IPS-NIHi7 (cell line): ENCODE results near the gene CA5A.

Experiments
- DNase-seq: peaks from one replicate; pipeline ENCODE4 v3.0.0; 2012; ENCODE audit warnings: mixed read lengths; ENCODE audit errors: extremely low spot score

CA5A gene

DNA sequence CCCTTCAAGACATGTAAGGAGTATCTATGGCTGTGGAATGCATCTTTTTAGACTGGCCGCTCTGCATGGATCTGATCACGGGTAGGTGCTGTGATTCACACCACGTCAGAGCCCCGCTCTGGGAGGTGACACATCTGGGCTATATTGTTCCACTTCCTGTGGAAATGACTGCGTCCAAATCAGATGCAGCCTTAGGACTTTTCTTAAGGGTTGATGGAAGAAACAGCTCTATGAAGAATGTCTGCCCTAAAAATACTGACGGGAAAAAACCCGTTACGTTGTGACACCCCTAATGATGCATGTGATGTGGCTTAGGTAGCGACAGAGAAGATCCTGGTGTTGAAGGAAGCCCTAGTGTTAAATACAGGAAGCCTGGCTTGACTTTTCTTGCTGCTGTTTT lies 27.1 kb upstream of the CA5A start:
- DNase-seq, result no peak

DNA sequence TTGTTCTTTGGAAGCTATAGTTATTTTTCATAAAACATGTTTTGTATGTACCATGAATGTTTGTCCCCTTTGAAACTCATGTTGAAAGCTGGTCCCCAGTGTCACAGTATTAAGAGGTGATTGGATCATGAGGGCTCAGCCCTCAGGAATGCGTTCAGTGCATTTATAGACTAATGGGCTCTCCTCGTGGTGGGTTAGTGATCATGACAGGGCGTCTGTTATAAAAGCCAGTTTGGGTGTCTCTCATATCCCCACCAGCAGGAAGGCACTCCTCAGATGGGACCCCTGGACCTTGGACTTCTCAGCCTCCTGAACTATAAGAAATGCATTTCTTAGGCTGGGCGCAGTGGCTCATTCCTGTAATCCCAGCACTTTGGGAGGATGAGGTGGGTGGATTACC lies 25.3 kb upstream of the CA5A start:
- no peak for DNase-seq

DNA sequence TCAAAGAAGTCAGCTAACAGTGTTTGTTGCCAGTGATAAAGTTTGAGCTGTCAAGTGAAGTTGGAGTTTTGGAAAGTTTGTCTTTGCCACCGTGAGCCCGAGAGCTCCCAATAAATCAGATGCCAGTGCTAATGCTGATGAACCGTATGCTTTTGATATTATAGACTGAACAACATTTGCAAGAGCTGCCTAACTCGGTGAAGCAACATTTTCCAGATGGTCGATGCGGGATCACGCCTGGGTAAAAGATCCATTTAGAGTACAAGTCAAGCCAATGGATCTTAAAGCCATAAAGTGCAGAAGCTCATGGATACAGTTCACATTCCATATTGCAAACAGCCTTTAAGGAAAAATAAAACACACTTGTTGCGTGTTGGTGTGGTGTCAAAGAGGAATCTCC lies 24.5 kb upstream of the CA5A start:
- no peak for DNase-seq

DNA sequence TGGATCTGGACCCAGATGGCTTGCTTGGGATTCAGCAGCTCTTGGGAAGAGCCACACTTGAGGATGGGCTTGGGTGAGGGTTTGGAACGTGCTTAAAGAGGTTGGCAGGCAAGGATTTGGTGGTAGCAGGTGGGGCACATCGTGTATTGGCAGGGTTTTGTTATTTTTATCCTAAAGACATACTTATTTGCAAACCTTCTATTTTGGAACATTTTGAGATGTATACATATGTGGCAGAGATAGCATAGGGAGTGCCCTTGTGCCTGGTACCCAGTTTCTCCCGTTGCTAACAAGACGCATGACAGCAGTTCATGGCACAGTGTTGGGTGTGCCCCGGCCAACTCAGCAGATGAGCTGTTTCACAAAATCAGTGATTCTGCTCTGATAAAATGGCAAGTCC lies 24.0 kb upstream of the CA5A start:
- DNase-seq, result no peak

DNA sequence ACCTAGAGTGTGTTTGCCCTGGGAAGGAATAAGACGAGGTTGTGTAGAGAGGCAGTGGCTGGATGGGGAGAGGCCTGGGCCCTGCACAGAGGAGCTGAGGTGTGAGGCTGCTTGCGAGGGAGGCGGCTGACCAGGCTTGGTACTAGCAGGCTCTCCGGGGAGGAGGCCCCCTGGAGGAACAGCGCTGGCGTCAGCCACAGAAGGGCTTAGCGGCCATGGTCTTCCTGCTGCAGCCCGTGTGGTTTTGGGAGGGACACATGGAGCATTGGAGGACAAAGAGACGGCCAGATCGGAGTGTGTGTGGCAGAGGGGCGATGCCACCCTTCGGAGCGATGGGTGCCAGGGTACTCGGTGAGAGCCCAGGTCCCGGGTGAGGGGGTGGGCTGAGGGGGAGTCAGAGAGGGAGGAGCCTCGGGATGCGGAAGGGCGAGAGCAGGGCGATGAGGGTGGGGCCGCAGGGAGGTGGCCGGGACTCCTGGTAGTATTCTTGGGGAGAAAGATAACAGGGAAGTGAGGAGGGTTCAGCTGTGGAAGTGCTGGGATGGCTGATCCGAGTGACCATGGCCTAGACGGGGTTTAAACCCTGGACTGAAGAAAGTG lies 23.2 kb upstream of the CA5A start:
- no peak for DNase-seq

DNA sequence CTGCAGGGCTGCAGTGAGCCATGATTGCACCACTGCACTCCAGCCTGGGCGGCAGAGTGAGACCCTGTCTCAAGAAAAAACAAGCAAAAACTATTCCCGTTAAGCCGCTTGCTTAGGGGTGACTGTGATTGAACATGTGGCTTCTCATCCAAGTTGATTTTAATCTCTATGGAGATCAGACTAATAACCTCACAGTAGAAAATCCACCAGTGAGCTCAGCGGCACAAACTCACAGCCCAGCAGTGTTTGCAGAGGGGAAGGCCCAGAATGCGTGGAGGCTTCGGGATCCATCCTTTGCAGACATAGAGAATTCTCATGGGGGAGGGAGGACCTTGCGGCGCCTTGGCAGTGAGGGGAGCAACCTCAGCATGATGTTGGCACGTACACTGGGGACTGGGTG lies 22.3 kb upstream of the CA5A start:
- no peak for DNase-seq

DNA sequence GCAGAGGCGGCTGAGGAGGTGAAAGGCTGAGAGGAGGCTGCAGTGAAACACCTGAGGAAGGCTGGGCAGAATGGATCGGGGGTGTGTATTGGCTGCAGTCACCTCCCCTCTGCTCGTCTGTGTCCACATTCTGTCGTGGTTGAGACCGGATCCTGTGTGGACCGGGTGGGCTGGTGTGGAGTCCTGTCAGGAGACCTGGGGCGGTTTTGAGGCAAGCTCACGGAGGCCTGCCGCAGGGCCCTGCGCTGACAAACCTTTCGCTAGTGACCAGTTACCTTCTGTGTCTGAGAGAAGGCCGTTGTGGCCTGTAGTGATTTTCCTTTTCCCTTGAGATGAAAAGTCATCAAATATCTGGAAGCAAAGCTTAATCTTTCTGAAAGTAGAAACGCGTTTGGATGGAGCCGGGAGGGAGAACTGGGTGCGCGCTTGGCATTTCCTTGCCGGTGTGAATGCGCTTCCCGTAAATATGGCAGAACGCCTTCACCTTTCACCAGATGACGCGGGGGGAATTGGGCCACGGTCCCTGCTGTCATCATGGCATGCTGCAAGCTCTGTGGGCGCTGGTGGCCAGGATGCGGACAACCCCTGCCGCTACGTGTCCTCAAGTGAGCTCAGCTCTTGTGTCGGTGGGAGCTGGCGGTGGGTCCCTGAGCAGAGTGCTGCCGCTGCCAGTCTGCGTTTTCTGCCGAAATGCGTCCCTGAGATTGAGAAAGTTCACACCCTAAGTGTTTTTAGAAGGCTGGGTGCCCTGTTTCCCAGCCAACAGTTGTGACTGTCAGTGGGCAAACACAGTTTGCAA lies 21.2 kb upstream of the CA5A start:
- no peak for DNase-seq

DNA sequence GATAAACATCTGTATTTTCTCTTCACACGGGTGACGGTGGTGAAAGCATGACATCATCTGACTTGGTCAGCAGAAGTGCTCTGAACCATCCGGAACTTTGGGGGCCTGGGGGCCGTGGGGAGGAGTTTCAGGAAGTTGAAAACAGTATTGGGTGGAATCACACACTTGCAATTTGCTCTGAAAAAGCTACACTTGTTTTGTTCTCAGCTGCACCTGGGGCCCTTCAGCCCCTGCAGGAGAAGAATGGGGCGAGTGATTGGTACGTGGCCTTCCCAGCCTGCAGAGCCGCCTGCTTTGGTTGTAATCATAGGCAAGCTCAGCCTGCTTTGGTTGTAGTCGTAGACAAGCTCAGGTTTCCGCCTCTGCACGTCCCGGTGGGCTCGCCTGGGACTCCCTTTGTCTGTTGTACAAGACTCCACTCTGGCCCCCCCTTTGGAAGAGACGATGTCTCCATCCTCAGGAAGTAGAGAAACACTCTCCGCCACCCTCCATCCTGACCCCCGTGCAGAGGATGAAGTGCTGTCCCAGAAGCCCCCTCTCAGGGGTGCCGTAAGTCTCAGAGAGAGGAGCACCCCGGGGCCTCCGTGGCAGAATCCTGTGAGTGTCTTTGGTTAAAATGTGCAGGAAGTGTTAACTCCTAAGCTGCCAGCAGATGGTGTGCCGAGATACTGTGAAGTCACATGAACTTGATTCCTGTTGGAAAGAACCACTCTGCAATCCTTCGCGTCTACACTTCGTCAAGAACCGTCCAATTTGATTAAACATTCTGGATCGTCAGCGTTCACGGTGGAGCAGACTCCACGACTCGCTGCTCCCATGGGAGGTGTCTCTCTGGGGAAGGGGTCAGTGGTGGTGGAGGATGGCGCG lies 20.3 kb upstream of the CA5A start:
- DNase-seq, result no peak

DNA sequence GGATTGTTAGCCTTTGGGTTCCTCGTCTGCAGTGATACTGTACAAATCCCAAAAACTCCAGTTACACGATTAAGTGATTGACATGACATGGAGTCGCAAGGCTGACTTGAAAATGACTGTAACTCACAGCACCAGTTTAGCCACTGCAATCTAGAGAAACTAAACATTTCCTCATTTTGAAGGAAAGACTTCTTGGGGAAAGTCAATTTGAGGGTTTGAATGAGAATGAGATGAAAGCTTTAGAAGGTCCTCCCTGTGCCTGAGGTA lies 19.7 kb upstream of the CA5A start:
- no peak for DNase-seq

DNA sequence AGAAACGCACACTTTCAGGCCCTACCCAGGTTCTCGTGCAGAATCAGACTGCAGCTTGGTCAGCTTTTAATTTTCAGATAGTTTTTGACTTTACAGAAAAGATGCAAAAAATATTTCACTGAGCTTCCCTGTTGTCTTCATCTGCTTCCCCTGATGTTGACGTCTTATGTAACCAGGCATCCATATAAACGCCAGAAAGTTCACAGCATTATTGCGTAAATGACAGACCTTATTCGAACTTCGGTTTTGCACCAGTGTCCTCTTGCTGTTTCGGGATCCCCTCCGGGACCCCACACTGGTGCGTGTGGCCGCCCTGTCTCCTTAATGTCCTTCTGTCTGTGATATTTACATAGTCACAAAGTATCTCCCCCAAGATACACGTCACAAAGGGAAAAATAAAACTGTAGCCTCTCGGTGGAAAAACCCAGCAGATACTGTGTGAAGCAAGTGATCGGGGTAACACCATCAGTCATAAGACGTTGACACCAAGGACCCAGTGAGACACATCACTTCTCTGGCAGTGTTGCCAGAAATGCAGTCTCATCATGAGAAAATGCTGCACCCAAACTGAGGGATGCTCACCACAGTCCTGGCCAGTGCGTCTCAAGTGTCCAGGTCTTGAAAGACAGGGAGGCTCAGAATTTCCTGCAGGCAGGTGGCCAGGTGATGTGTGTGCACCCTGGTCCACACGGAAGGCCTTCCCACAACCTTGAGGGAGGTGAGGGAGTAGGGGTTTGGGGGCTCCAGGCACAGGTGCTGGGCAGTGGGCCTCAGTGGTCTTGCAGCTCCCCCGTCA lies 19.2 kb upstream of the CA5A start:
- DNase-seq, result no peak

DNA sequence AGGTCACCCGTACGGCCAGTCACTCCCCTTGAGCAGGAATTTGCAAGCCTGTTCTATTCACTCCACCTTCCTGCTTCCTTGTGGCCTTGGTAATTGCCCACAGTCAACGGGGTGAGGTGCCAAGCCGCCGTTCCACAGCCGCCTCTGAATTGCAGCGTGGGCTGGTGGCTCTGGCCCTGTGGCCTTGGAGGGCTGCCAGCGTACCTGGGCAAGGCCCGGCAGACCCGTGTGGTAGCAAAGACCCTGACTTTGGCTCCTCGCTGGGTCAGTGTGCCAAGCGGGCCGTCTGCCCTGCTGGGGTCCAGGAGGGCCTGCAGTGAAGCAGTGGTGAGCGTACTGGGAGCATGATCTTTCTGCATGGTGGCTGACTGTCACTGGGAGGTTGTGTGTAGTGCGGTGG lies 18.5 kb upstream of the CA5A start:
- no peak for DNase-seq

DNA sequence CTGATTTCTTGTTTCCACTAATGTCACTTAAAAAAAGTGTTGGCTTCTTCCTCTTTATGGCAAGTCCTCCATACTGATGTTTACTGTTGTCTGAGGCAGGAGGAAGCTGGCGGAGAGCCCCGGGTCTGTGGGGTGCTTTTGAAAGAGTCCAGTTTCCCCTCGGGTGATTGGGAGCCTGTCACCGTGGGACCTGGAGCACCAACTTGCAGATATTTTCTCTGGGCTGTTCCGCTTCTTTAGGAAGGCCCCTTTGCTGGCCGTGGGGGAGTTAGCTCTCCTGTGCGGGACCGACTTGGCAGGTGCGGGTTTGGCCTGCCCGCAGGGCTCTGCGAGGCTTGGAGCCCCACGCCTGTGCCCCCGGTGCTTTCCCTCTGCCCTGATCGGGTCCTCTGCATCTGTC lies 18.0 kb upstream of the CA5A start:
- no peak for DNase-seq

DNA sequence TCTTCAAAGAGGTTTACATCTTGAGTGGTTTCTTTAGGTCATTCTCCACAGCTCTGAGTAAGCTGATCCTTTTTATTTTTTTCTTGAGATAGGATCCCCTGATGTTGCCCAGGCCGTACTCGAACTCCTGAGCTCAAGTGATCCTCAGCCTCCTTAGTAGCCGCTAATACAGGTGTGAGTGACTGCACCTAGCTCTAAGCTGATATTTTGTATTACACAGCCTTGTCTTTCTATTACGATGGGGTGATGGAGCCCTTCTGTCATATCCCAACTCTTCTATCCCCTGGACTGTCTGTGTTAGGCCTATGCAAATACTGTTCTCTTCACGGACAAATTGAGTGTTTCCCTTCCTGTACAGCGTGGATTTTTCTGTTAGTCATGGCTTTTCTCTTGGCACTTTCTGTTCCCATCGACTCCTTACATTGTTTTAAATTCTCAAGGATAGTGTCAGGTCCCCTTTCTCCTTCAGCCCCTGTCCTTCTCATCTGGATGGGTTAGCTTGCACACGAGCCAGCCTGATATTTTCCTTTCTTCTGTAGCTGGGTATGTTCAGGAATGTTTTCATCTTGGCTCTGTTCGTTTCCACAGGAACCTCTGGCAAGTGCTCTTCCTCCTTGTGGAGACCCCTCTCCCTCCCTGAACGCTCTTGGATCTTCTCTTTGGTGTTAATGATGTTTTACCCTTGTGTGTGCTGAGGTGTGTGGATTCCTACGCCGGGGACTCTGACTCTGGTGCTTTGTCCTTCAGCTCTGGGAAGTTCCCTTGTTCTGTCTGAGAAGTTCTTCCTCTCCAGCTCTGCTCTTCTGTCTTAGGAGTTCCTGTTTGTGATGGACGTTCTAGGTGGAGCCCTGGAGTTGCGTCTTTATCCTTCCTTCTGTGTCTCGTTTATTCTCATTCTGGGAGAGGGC lies 17.2 kb upstream of the CA5A start:
- no peak for DNase-seq

DNA sequence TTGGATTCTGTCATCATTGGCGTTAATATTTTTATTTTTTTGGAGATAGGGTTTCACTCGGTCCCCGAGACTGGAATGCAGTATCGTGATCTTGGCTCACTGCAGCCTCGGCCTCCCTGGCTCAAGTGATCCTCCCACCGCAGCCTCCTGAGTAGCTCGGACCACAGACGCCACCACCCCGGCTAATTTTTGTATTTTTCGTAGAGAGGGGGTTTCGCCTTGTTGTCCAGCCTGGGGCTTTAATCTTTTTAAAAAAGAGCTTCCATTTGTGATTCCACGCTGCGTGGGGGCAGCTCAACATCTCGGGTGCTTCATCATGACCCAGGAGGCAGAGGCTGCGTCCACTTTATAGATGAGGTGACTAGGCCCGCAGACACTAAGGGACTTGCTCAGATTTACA lies 16.4 kb upstream of the CA5A start:
- DNase-seq, result no peak

DNA sequence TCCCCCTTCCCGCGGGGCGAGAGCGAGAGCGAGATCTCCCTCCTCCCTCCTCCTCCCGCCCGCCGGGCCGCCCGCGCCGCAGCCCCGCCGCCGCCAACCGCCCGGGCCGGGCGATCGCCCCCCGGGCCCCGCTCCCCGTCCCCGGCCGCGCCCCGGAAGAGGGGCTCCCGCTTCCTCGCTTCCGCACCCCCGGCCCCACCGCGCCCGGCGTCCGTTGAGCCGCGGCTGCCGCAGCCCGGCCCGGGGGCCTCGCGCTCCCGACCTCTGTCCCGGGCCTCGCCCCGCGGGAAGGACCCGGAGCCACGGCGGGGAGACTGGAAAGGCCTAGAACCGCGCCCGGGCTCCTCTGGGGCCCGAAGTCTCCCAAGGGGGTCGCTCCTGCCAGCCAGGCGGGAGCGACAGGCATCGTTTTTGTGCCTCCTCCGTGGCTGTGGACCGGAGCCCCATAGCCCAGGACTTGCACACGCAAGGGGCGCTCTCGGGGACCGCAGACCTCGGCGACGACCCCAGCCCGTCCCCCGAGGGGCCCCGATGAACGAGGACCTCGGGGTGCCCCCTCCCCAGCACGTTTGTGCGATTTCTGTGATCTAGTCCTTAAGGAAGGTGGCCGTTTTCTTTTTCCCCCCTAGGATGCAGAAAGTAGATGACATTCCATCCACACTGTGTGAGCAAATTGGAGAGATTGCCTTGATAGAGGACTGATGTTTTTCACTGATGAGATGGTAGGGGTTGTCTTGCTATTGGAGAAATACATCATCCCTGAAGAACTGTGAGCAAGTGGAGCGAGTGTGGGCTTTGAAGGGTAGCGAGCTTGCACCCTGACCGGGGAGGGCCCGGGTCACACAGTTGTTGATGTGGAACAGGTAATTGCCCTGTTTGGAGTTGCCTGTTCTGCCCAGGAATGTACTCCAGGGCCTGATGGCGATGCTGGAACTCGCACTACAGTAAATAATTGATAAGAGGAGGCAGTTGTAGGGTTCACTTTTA lies 15.5 kb upstream of the CA5A start:
- DNase-seq, result no peak

DNA sequence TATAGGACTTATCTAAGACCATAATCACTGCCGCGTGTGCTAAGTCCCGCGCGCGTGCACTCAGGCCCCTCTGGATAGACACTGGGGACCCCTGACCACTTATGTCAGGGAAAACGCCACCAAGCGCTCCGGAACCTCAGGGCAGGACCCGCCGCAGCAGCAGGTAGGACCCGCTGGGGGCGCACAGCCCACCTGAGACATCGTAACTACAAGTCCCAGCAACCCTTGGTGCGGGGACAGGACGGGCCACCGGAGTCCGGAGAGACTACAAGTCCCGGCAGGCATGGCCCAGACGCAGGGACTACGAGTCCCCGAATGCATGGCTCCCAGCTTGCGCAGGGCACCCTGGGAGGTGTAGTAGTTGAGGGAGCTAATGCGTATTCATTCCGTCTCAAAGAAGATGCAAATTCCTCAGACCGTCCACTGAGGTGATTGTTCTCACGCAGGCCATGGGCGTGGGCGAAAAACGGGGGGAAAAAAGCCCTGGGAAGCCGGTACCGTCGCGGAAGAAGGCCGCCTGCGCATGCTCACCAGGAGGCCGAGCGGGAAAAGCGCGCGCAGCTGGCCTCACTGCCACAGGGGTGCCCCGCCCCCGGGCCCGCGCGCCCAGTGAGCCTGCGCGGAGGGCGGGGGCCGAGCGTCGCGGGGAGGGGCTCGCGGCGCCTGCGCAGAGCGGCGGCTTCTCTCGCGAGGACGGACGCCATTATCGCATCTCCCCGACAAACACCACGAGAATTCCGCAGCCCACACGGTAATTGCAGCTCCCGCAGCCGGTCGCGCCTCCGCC lies 14.6 kb upstream of the CA5A start, which contains the start of gene BANP:
BANP (plus strand) TSS at position 670 of the 787 bp plus-strand sequence. CDS start 23,682 bp downstream, outside the sequence.
- DNase-seq, result peak; percentile 98

DNA sequence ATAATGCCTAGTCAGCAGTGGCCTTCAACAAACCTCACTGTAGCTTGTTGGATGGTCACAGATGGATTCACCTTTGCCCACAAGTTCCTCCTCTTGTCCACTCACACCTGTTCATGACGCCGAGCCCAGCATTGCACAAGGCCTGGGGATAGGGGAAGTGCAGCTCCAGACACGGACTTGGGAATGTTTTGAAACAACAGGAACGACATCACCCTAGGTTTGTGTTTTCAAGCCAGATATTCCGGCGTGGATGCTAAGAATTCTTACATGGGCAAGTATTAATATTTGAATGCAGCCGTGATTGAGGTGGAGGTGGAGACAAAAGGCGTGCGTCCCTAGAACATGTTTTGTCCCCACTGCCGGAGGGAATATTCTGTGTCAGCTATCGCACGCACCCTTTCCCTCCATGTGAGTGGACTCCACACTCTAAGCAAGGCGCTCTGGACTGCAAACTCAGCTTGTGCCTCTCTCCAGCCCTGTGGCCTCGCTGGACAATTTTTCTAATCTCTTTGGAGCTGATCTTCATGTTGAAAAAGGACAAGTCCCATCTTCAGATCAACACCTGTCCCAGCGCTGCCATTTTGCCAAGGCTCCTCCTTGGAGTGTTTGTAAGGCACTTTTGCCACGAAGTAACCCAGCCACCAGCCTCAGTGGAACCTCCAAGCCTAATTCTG lies 12.9 kb upstream of the CA5A start:
- DNase-seq, result no peak

DNA sequence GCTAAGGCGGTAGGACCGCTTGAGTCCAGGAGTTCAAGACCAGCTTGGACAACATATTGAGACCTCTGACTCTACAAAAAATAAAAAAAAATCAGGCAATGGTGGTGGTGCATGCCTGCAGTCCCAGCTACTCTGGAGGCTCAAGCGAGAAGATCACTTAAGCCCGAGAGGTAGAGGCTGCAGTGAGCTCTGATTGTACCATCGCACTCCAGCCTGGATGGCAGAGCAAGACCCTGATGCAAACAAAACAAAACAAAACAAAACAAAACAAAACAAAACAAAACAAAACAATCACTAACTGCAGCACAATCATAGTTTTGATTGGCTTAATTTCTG lies 12.4 kb upstream of the CA5A start:
- no peak for DNase-seq

DNA sequence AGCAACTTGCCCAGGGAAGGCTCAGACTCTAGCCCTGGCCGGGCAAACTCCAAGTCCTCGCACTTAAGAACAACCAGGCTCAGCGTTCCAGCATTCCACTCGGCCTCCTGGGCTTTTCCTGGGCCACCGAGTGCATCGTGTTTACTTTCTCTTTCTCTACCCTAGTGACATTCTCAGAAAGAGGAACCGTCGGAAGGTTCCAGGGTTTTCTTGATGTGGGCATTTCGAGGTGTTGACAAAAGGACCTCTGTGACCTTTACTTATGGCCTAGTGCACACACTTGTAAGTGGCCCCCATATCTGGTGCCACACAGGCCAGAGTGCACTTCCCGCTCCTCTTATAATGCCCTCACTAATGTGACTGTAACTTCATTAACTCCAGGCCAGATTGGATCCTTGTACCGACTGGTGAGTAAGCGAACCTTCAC lies 11.8 kb upstream of the CA5A start:
- no peak for DNase-seq
